Medulla oblongata (tissue), 1 donor: Measurements from ENCODE around the gene MSH3.
"Not testable (repeated sequence)": the region's sequence is repeated elsewhere in the genome, so short reads cannot be mapped to it uniquely, and the experiment has no call there.

ENCODE experiments used
- DNase-seq: peaks from one replicate; pipeline ENCODE4 v3.0.0-alpha.2; 2015; ENCODE audit errors: extremely low spot score

The MSH3 gene

DNA sequence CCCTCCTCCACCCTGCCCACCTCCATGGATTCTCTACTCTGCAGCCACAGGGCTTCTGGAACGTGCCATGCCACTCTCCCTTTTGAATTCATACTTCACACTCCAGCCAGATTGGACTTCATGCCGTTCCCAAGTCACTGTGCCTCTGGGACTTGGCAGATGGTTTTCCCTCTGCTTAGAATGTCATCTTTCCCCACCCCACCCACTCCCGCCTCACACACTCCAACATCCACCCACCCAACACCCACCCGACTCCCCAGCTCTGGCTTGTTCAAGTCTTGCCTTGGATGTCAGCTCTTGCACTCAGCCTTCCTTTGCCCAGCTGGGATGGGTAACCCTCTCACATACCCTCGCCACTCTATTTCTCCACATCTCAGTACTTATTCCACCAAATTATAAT is 142.4 kb downstream of the MSH3 start:
- DNase-seq, result no peak

DNA sequence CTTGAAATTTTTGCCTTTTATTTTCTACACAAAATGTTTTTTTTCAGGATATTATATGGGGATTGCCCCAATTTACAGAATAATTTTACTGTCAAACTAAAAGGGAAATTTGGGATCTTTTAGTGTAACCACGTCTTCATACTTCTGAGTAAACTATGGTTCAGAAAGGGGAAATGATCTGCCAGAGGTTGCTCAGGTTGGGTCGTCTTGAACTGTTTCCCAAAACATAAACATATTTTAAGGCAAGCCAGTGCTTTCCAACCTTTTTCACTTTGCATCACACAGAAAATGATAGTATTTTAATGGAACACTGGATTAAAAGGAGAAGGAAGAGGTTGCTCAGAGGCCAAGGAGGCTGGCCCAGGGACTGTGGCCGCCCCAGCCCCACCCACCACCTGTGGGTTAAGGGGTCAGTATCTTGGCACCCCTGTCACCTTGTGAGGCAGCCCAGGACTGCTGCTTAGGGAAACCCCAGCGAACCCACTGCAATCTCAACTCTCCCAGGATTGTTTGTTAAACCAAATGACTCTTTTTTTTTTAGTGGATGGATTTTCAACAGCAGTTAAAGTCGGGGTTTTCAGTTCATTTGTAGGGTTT is 143.1 kb downstream of the MSH3 start:
- no peak for DNase-seq

DNA sequence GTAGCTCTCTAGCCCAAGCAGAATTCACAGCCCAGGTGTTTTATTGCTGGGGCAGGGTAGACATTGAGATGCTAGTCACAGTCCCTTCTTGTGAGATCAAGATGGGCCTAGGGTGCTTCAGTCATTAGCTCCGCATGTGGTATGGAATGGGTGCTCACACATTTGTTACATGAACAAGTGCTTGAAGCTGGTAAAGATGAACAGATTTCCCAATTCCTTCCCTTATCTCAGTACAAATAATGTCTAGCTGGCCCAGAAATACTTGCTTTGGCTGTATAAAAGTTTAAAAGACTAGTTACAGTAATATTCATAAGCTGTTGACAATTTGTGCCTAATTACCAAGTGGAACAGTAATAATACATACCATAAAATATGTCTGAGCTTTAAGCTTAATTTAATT is 143.7 kb downstream of the MSH3 start:
- no peak for DNase-seq

DNA sequence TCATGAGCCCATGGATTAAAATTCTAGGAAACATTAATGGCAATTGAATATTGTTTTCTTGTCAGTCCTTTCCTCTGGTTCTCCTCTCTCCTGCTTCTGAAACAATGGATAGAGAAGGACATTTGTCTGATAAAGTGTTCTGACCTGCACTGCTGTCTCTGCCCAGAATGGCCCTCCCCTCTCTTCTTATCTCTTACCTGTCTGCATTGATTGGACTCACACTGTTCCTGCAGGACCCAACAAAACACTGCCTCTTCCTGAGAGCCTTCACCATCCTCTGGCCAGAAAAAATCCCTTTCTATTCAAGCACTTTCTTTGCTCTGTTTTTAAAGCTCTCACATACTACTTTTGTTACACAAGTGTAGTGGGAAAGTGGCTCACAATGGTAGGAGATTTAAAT is 144.2 kb downstream of the MSH3 start:
- no peak for DNase-seq

DNA sequence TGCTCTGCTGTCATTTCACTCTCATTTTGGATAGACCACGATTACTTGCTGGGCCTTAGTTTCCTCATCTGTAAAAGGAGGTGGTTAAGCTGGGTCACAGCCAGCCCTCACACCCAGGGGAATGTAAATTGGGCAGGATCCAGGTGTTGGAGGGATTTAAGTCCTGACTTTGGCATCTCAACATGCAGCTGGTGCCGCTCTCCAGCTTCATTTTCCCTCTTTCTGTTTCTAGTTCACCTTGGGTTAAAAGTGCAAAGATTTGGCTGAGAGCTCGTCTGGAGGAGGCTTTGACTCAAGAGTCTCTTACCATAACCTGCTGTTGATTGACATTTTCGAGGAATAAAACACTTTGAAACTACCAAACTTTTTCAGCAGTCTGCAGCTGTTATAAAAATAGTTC is 144.6 kb downstream of the MSH3 start:
- DNase-seq, result no peak

DNA sequence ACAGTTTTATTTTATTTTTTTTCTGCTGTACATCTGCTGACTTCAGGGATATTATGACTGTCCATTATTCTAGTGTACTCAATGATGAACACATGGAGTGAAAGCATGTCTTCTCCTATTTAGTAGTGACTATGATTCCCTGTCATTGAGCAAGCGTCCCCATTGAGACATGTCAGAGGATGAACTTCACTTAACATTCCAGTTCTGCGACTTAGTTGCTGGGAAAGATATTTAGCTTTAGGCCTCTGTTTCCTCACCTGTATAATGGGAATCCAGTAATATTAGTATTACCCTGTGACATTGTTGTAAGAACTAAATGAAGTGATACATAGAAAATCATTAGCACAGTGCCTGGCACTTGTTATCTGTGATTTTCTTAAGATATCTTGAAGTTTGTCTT is 145.1 kb downstream of the MSH3 start:
- no peak for DNase-seq

DNA sequence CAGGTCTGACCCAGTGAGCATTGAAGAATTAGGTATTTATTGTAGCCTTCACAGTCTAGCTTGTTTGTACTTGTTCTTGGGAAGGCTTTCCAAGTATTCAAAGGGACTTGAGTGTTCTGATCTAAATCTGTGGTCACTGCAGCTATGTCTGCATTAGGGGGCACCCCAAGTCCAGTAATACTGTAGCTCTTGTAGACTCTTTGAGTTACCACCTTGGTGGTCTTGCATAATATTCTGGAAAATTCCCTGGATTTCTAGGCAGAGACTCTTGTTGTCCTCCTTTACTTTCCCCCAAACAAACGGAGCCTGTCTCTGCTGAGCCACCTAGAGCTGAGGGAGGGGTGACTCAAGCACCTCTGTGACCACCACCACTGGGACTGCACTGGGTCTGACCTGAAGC is 149.9 kb downstream of the MSH3 start:
- DNase-seq, result peak; percentile 3

DNA sequence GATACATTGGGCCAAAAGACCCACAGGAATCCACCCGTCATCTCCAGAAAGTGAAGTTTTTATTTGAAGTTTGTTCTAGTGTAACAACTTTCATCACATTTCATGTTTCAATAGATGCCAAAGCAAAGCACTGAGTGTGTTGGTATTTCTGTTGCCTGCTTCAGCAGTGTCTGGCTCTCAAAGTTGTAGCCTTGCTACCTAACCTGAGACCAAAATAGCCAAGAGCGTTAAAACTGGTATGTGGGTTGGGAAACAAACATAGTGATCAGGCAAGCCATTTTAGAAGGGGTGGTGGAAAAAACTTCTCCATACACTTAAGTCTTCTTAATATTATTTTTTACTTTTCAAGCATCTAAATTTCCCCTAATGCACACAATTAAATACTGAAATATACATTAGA is 150.6 kb downstream of the MSH3 start:
- DNase-seq, result no peak

DNA sequence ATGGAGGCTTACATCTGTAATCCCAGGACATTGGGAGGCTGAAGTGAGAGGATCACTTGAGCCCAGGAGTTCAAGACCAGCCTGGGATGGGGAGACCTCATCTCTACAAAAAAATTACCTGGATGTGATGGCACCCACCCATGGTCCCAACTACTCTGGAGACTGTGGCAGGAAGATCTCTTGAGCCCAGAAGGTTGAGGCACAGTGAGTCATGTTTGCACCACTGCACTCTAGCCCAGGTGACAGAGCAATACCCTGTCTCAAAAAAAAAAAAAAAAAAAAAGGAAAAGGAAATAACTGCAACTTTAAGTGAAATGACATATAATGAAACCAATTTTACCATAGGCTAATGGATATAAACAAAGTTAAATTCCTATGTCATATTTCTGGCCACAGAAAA is 152.5 kb downstream of the MSH3 start:
- no peak for DNase-seq

DNA sequence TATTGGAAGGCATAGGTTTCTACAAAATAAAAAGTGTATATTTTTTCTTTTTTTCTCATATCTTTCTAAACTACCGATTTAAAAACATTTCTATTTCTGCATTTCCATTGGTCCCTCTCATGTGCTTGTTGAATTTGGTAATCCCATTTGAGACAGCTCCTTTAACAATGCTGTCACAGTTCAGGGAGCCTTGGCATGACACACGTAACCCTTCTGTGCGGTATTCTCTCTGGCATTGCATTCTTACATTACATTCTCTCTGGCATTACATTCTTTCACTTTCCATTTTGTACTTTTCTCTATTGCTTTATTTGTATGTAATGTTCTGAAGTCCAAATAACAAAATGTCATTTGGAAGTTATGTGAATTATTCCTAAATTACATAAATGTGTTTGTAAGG is 155.0 kb downstream of the MSH3 start:
- no peak for DNase-seq

DNA sequence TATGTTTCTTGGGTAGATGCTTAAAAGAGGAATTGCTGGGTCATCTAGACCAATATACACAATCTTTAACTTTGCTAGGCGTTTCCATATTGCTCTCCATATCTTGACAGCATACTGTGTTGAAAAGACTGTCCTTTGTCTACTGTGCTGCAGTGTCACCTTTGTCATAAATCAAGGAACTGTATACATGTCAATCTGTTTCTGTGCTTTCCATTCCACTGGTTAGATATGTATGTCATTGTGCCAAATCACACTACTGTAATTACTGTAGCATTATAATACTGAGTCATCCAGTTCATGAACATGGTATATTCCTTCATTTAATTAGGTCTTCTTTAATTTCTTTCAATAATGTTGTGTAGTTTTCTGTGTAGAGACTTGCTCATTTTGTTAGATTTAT is 156.0 kb downstream of the MSH3 start:
- no peak for DNase-seq

DNA sequence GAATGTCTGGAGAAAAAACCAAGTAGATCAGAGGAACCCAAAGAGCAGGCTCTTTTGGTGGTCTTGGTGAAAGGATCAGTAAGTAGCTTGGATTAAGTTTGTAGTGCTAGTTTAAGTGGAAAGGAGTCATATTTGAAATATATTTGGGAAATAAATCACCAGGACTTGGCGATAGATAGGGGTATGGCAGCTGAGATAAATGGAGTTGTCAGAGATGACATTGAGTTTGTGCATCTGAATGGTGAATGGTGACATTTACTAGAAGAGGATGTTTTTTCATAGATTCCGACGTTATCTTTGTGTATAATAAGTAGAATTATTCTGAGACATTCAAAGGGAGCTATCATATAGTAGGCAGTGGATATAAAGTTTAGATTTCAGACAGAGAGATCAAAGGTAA is 162.1 kb downstream of the MSH3 start:
- no peak for DNase-seq

DNA sequence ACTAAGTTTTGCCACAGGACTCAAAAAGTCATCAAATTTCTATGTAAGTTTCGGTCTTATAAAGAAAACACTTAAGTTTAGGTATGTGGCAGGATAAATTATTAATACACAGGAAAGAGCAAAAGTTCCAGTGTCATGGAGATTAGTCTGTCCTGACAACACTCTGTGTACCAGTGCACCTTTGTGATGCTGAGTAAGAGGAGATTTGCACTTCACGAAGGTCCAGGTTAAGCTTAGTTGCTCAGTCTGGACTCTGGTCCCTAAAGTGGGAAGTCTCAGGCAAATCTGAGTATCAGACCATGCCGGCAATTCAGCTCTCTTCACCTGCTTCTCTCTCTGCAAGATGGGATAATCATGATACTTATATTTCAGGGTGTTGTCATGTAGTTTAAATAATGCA is 166.2 kb downstream of the MSH3 start:
- DNase-seq, result no peak

DNA sequence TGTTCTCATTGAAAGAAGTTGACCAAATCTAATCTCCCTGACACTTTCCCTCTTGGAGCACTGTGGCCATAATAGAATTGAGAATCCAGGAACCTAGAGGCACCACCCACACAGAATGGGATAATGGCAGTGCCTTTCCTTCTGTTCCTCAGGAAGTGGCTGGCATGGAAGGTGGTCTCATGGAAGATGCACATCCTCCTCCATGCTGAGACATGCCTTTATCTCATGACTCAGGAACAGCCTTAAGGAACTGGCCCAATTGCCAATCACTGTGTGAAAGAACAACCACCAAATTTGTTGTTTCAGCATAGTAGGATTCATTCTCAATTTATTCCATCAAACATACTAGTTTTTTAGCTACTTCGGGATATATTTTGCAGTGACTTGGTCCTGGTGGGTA is 168.2 kb downstream of the MSH3 start:
- no peak for DNase-seq

DNA sequence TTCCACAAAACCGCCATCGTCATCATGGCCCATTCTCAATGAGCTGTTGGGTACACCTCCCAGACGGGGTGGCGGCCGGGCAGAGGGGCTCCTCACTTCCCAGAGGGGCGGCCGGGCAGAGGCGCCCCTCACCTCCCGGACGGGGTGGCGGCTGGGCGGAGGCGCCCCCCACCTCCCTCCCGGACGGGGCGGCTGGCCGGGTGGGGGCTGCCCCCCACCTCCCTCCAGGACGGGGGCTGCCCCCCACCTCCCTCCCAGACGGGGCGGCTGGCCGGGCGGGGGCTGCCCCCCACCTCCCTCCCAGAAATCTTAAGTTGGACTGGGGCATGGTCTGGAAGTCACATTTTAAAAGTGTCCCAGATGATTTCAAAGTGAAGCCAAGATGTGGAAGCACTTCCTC is 169.7 kb downstream of the MSH3 start:
- DNase-seq, result not testable (repeated sequence)

DNA sequence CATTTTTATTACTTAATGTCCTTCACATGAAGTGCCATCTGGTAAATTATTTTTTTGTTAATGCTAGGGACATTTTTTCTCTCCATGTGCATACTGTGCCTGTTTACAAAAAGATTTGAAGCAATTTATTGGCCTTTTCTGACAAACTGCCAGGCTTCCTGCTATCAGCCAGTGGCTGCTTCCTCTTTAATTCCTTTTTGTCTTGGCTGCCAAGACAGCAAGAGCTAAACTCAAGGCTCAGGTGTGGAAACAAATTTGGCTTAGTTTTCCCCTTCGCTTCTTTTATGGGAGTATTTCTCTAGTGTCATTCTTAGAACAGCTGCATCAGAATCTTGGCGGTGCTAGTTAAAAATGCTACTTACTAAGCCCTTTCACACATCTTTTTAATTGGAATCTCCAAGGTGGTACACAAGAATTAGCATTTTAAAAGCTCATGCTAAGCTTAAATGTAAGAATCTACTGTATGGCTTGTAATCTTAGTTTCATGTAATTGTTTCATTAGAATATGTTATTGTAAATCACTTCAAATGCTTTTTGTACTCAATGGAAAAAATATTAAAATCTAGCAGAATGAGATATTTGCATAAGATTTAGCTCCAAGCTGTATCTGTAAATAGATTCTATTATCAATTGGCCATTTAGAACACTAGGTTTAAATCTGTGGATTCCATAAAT is 171.5 kb downstream of the MSH3 start:
- no peak for DNase-seq

DNA sequence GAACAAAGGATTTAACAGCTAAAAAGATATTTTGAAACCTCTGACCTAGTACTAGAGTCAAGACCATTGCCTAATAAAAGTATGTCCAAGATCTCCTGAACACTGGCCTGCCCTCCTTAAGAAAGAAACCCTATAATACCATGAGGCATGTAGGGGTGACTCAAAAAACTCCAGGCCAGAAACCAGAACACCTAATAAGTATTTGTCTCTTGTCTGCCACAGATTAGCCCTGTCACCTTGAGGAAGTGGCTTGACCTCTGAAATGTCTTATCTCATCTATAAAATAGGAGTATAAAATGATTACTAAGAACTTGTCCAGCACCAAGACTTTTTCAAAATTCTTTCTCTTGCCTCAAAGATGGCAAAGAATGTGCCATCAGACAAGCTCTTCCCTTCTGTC is 180.3 kb downstream of the MSH3 start:
- DNase-seq, result no peak

DNA sequence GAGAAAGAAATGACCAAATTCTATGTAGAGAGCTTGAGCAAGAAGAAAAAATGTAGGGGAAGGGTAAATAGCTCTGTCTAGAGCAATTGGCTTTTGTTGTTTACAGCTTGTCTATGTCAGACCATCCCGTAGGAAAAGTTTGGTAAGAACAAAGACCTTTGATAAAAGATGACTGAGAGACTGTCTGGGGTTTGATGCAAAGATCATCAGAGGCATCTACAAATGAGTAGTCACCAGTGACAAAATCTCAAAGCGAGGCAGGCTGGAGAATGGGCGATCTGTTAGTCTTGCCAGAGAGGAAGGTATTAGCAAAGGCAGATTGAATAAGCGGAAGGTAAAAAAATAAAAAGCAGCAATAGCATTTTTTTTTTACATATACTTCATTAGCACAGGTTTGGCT is 180.7 kb downstream of the MSH3 start:
- DNase-seq, result peak; percentile 21

DNA sequence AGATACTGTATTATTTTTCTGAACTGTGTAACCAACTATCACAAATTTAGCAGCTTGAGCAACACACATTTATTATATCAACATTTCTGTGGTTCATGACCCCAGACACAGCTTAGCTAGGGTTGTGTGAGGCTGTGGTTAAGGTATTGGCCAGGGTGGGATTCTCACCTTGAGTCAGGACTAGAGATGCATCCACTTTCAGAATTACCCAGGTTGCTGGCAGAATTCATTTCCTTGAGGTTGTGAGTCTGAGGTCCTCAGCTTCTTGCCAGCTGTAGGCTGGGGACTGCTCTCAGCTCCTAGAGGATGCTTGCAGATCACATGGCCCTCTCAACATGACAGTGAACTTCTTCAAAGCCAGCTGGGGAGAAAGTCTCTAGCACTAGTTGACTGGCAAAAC is 183.2 kb downstream of the MSH3 start:
- no peak for DNase-seq

DNA sequence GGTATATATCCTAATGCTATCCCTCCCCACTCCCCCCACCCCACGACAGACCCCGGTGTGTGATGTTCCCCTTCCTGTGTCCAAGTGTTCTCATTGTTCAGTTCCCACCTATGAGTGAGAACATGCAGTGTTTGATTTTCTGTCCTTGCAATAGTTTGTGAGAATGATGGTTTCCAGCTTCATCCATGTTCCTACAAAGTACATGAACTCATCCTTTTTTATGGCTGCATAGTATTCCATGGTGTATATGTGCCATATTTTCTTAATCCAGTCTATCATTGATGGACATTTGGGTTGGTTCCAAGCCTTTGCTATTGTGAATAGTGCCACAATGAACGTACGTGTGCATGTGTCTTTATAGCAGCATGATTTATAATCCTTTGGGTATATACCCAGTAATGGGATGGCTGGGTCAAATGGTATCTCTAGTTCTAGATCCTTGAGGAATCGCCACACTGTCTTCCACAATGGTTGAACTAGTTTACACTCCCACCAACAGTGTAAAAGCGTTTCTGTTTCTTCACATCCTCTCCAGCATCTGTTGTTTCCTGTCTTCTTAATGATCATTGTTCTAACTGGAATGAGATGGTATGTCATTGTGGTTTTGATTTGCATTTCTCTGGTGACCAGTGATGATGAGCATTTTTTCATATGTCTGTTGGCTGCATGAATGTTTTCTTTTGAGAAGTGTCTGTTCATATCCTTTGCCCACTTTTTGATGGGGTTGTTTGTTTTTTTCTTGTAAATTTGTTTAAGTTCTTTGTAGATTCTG is 186.8 kb downstream of the MSH3 start:
- not testable (repeated sequence) for DNase-seq

DNA sequence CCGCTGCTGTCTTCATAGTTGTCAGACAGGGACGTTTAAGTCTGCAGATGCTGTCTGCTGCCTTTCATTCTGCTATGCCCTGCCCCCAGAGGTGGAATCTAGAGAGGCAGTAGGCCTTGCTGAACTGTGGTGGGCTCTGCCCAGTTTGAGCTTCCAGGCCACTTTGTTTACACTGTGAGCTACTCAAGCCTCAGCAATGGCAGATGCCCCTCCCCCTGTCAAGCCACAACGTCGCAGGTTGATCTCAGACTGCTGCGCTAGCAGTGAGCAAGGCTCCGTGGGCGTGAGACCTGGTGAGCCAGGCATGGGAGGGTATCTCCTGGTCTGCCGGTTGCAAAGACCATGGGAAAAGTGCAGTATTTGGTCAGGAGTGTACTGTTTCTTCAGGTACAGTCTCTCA is 192.0 kb downstream of the MSH3 start:
- DNase-seq, result not testable (repeated sequence)

DNA sequence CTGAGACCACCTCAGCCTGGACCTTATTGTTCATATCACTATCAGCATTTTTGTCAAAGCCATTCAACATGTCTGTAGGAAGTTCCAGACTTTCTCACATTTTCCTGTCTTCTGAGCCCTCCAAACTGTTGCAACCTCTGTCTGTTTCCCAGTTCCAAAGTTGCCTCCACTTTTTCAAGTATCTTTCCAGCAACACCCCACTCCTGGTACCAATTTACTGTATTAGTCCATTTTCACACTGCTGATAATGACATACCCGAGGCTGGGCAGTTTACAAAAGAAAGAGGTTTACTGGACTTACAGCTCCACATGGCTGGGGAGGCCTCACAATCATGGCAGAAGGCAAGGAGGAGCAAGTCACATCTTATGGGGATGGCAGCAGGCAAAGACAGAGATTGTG is 195.7 kb downstream of the MSH3 start:
- not testable (repeated sequence) for DNase-seq
